Loucy (cell line): ENCODE results near the gene GSX2.
A peak's percentile ranks its signal among the peaks of the same experiment; 100 is the strongest.

Source experiments
- H2AFZ ChIP-seq: fragments of 200-600 bp; sonication (generic); 2 replicates; pipeline ENCODE4 v1.6.0; 2016; ENCODE audit warnings: antibody characterized with exemption, mild to moderate bottlenecking, low read length, moderate library complexity
- H3F3A ChIP-seq: fragments of 200-600 bp; 2 replicates; pipeline ENCODE4 v1.6.0; 2016; ENCODE audit warnings: antibody characterized with exemption, low read depth, mild to moderate bottlenecking
- H3K27me3 ChIP-seq: fragments of 200-600 bp; sonication (generic); 2 replicates; pipeline ENCODE4 v1.6.1; 2014; ENCODE audit warnings: low read length, mild to moderate bottlenecking; ENCODE audit not compliant: insufficient read depth, poor library complexity, severe bottlenecking
- H3K36me3 ChIP-seq: fragments of 200-600 bp; sonication (generic); 2 replicates; pipeline ENCODE4 v1.6.1; 2016; ENCODE audit warnings: low read length; ENCODE audit not compliant: insufficient read depth
- H3K4me1 ChIP-seq: fragments of 200-600 bp; sonication (generic); 2 replicates; pipeline ENCODE4 v1.5.1; 2014; ENCODE audit warnings: low read length, mild to moderate bottlenecking; ENCODE audit not compliant: insufficient read depth, poor library complexity, severe bottlenecking
- H3K4me2 ChIP-seq: fragments of 200-600 bp; sonication (generic); 2 replicates; pipeline ENCODE4 v1.6.0; 2014; ENCODE audit warnings: antibody characterized with exemption, low read length, low read depth, mild to moderate bottlenecking; ENCODE audit not compliant: poor library complexity, severe bottlenecking
- H3K4me3 ChIP-seq: fragments of 200-600 bp; sonication (generic); 2 replicates; pipeline ENCODE4 v1.5.1; 2014; ENCODE audit warnings: low read length, mild to moderate bottlenecking, mixed read lengths; ENCODE audit not compliant: poor library complexity, severe bottlenecking
- H3K79me2 ChIP-seq: fragments of 200-600 bp; sonication (generic); 2 replicates; pipeline ENCODE4 v1.6.1; 2014; ENCODE audit warnings: low read length; ENCODE audit not compliant: insufficient read depth
- H3K9ac ChIP-seq: fragments of 200-600 bp; sonication (generic); 2 replicates; pipeline ENCODE4 v1.6.0; 2014; ENCODE audit warnings: mild to moderate bottlenecking, low read depth, low read length, moderate library complexity; ENCODE audit not compliant: poor library complexity, severe bottlenecking
- H3K9me2 ChIP-seq: fragments of 200-600 bp; sonication (generic); replicated peaks from 2 replicates; pipeline ENCODE4 v1.6.1; 2016; ENCODE audit warnings: low read depth, low read length, mixed read lengths
- H3K9me3 ChIP-seq: fragments of 200-600 bp; sonication (generic); 2 replicates; pipeline ENCODE4 v1.6.1; 2014; ENCODE audit warnings: mild to moderate bottlenecking, antibody characterized with exemption, low read length, low read depth; ENCODE audit not compliant: insufficient read depth
- H4K20me1 ChIP-seq: fragments of 200-600 bp; sonication (generic); 2 replicates; pipeline ENCODE4 v1.6.0; 2014; ENCODE audit warnings: antibody characterized with exemption, low read length, mild to moderate bottlenecking; ENCODE audit not compliant: insufficient read depth, poor library complexity, severe bottlenecking
- CTCF ChIP-seq: fragments of 200-600 bp; sonication (generic); conservative IDR thresholded peaks from 2 replicates; pipeline ENCODE4 v1.5.1; 2014; ENCODE audit warnings: mild to moderate bottlenecking, antibody characterized with exemption, low read length
- EZH2phosphoT487 ChIP-seq: fragments of 200-600 bp; IDR thresholded peaks from 2 replicates; pipeline ENCODE4 v1.6.1; 2018; ENCODE audit warnings: antibody characterized with exemption, mild to moderate bottlenecking, moderate library complexity, borderline replicate concordance

The GSX2 gene

GRCh38 chr4:54062392-54062791 is 37.6 kb upstream of the GSX2 start:
- Histone ChIP-seq H3K79me2 (peaks cover 69% of the 10 kb centered on the region), H3K9ac (peak overlapping the region; percentile 98), H4K20me1 (peaks cover 68% of the 10 kb centered on the region), H3K27me3 (no peaks in the 10 kb centered on the region), H3K9me2 (no peaks in the 10 kb centered on the region), H3K4me1 (peaks cover 74% of the 10 kb centered on the region), H3K4me2 (peak overlapping the region; percentile 86), H3K4me3 (peak overlapping the region; percentile 96), H3F3A (no peaks in the 10 kb centered on the region; the same call in 1 of the 2 replicates), H3K9me3 (no peaks in the 10 kb centered on the region), H2AFZ (no peak overlapping the region), H3K36me3 (no peaks in the 10 kb centered on the region)
- TF ChIP-seq EZH2phosphoT487 (no peak), CTCF (no peak)

- Histone ChIP-seq H3K36me3 (no peaks in the 10 kb centered on the region), H3K9me3 (no peaks in the 10 kb centered on the region), H4K20me1 (peaks cover 60% of the 10 kb centered on the region), H3K4me1 (peaks cover 65% of the 10 kb centered on the region), H3F3A (no peaks in the 10 kb centered on the region; the same call in 1 of the 2 replicates), H3K9ac (peak overlapping the region; percentile 98), H2AFZ (0 out of 2 replicates have a peak overlapping the region, but pooled peaks have one; percentile 95), H3K79me2 (peaks cover 61% of the 10 kb centered on the region), H3K9me2 (no peaks in the 10 kb centered on the region), H3K27me3 (no peaks in the 10 kb centered on the region), H3K4me2 (peak overlapping the region; percentile 86), H3K4me3 (peak overlapping the region; percentile 96)
- TF ChIP-seq CTCF (no peak), EZH2phosphoT487 (no peak)
Observed at GRCh38 chr4:54063229-54063628, 36.7 kb upstream of the GSX2 start.

GRCh38 chr4:54063737-54064316 is 36.1 kb upstream of the GSX2 start:
- no peaks in the 10 kb centered on the region for H3K9me3 ChIP-seq
- H3F3A ChIP-seq = no peaks in the 10 kb centered on the region; the same call in 1 of the 2 replicates
- peak overlapping the region; percentile 86 for H3K4me2 ChIP-seq
- H3K9me2 ChIP-seq = no peaks in the 10 kb centered on the region
- TF ChIP-seq EZH2phosphoT487 = no peak
- TF ChIP-seq CTCF = no peak
- H3K36me3 ChIP-seq = no peaks in the 10 kb centered on the region
- H3K4me1 ChIP-seq = peaks cover 62% of the 10 kb centered on the region
- H4K20me1 ChIP-seq = peaks cover 54% of the 10 kb centered on the region
- H3K79me2 ChIP-seq = peaks cover 55% of the 10 kb centered on the region
- H3K9ac ChIP-seq = peak overlapping the region; percentile 98
- peak overlapping the region; percentile 95 for H2AFZ ChIP-seq
- peak overlapping the region; percentile 96 for H3K4me3 ChIP-seq
- no peaks in the 10 kb centered on the region for H3K27me3 ChIP-seq
